HepG2 (cell line): ENCODE results near the gene MICB. TPM values are rescaled to one million over a fixed set of nuclear protein-coding genes. Genes with fewer than 3 reads are reported as not detected.
A peak's percentile ranks its signal among the peaks of the same experiment; 100 is the strongest.

Experiments used
- CC2D1A ChIP-seq: sonication (generic); formaldehyde crosslinking; IDR thresholded peaks from 2 replicates; pipeline ENCODE4 v1.8.1; 2023; ENCODE audit warnings: mild to moderate bottlenecking, missing genetic modification reagents
- ELF3 ChIP-seq: IDR thresholded peaks from 2 replicates; pipeline ENCODE4 v1.6.1; 2016; ENCODE audit warnings: missing genetic modification reagents, missing compliant biosample characterization
- GATAD1 ChIP-seq: IDR thresholded peaks from 2 replicates; pipeline ENCODE4 v1.6.1; 2016; ENCODE audit warnings: missing genetic modification reagents, missing compliant biosample characterization
- HDAC6 ChIP-seq: fragments of 200-600 bp; sonication (generic); IDR thresholded peaks from 2 replicates; pipeline ENCODE4 v1.7.0; 2017; ENCODE audit warnings: mild to moderate bottlenecking, antibody characterized with exemption, low read length, low read depth
- HMGXB4 ChIP-seq, 2 experiments: sonication (generic) in 1 of 2; formaldehyde crosslinking in 1 of 2; IDR thresholded peaks; 2 replicates each; pipeline versions ENCODE4 v1.4.0 to v1.6.1; 2018 to 2020; ENCODE audit warnings: missing genetic modification reagents in 2 of 2, borderline replicate concordance in 1 of 2, low read depth in 1 of 2, mild to moderate bottlenecking in 1 of 2, missing biosample characterization in 1 of 2
- HOXA3 ChIP-seq: sonication (generic); formaldehyde crosslinking; IDR thresholded peaks from 2 replicates; pipeline ENCODE4 v1.5.0; 2020; ENCODE audit warnings: missing genetic modification reagents
- JUND ChIP-seq: sonication (generic); formaldehyde crosslinking; IDR thresholded peaks from 2 replicates; pipeline ENCODE4 v1.8.0; 2022; ENCODE audit warnings: mild to moderate bottlenecking, missing genetic modification reagents
- KDM5B ChIP-seq: sonication (generic); formaldehyde crosslinking; IDR thresholded peaks from 2 replicates; pipeline ENCODE4 v1.4.0; 2020; ENCODE audit warnings: missing genetic modification reagents, mild to moderate bottlenecking, borderline replicate concordance
- NR2F6 ChIP-seq, 2 experiments: IDR thresholded peaks; 2 replicates each; pipeline ENCODE4 v1.6.1; 2016; ENCODE audit warnings: antibody characterized with exemption in 1 of 2, mild to moderate bottlenecking in 1 of 2
- PHF5A ChIP-seq: IDR thresholded peaks from one replicate; pipeline ENCODE4 v1.6.1; 2018; ENCODE audit warnings: low read depth, missing genetic modification reagents; ENCODE audit not compliant: unreplicated experiment
- PITX1 ChIP-seq: sonication (generic); formaldehyde crosslinking; IDR thresholded peaks from 2 replicates; pipeline ENCODE4 v1.5.1; 2020; ENCODE audit warnings: mild to moderate bottlenecking, missing genetic modification reagents
- RFX5 ChIP-seq: IDR thresholded peaks from 2 replicates; pipeline ENCODE4 v1.6.1; 2011; ENCODE audit warnings: low read depth, low read length, improper control_type of control experiment
- SALL2 ChIP-seq: sonication (generic); formaldehyde crosslinking; IDR thresholded peaks from 2 replicates; pipeline ENCODE4 v1.8.1; 2023; ENCODE audit warnings: mild to moderate bottlenecking, missing genetic modification reagents, inconsistent platforms
- SMC3 ChIP-seq: IDR thresholded peaks from 2 replicates; pipeline ENCODE4 v1.6.1; 2011; ENCODE audit warnings: low read length, improper control_type of control experiment
- SMYD3 ChIP-seq: sonication (generic); formaldehyde crosslinking; IDR thresholded peaks from 2 replicates; pipeline ENCODE4 v1.8.1; 2023; ENCODE audit warnings: mild to moderate bottlenecking, missing genetic modification reagents
- SRY ChIP-seq: sonication (generic); formaldehyde crosslinking; IDR thresholded peaks from 2 replicates; pipeline ENCODE4 v1.8.0; 2022; ENCODE audit warnings: mild to moderate bottlenecking, missing genetic modification reagents
- ZNF337 ChIP-seq: sonication (generic); formaldehyde crosslinking; IDR thresholded peaks from 2 replicates; pipeline ENCODE4 v1.5.1; 2020; ENCODE audit warnings: missing genetic modification reagents, low read depth, mild to moderate bottlenecking, borderline replicate concordance
- ZSCAN12 ChIP-seq: sonication (generic); formaldehyde crosslinking; IDR thresholded peaks from 2 replicates; pipeline ENCODE4 v1.9.0; 2021; ENCODE audit warnings: mild to moderate bottlenecking, missing genetic modification reagents
- polyA plus RNA-seq, 8 experiments: library from polyadenylated mRNA; depleted of rRNA in 3 of 8; stranded (reverse) in 7 of 8; unstranded in 1 of 8; fragments of >200 nt; fragmentation: Illumina TruSeq in 4 of 8; extraction: Trizol in 4 of 8; gene quantifications; 2 replicates each; pipeline versions ENCODE4 v1.2.1 to v1.2.3, GENCODE V29; 2011 to 2016; ENCODE audit warnings: low read depth in 4 of 8, missing spikeins in 1 of 8, mixed read lengths in 1 of 8; ENCODE audit not compliant: insufficient read depth in 1 of 8
- total RNA-seq, 5 experiments: library from RNA; depleted of rRNA; stranded (reverse); fragments of >200 nt; fragmentation: Illumina TruSeq; extraction: Trizol; gene quantifications; 2 replicates each; pipeline ENCODE4 v1.2.3, GENCODE V29; 2016; ENCODE audit warnings: low read depth in 1 of 5
- TF ChIP-seq, protein P1 (sequence below): sonication (generic); formaldehyde crosslinking; IDR thresholded peaks from 2 replicates; pipeline ENCODE4 v1.4.0; 2020; ENCODE audit warnings: missing genetic modification reagents
- TF ChIP-seq, protein P2 (sequence below): IDR thresholded peaks from 2 replicates; pipeline ENCODE4 v1.6.1; 2016; ENCODE audit warnings: low read depth, missing genetic modification reagents, missing compliant biosample characterization

The MICB gene
- total and polyA plus RNA-seq, 2 of the 13 experiments (the other 11 are each of a cell fraction or from before 2014, with no cell fraction given), result 12.5 to 12.8 TPM

- TF ChIP-seq, protein P1, sequence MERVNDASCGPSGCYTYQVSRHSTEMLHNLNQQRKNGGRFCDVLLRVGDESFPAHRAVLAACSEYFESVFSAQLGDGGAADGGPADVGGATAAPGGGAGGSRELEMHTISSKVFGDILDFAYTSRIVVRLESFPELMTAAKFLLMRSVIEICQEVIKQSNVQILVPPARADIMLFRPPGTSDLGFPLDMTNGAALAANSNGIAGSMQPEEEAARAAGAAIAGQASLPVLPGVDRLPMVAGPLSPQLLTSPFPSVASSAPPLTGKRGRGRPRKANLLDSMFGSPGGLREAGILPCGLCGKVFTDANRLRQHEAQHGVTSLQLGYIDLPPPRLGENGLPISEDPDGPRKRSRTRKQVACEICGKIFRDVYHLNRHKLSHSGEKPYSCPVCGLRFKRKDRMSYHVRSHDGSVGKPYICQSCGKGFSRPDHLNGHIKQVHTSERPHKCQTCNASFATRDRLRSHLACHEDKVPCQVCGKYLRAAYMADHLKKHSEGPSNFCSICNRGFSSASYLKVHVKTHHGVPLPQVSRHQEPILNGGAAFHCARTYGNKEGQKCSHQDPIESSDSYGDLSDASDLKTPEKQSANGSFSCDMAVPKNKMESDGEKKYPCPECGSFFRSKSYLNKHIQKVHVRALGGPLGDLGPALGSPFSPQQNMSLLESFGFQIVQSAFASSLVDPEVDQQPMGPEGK, result peak; percentile 53; the same call in 1 of the 2 replicates
- no peak for TF ChIP-seq KDM5B
- TF ChIP-seq ZSCAN12 (CRISPR knock-in tag), result no peak
- no peak for TF ChIP-seq HDAC6
- TF ChIP-seq, protein P2, sequence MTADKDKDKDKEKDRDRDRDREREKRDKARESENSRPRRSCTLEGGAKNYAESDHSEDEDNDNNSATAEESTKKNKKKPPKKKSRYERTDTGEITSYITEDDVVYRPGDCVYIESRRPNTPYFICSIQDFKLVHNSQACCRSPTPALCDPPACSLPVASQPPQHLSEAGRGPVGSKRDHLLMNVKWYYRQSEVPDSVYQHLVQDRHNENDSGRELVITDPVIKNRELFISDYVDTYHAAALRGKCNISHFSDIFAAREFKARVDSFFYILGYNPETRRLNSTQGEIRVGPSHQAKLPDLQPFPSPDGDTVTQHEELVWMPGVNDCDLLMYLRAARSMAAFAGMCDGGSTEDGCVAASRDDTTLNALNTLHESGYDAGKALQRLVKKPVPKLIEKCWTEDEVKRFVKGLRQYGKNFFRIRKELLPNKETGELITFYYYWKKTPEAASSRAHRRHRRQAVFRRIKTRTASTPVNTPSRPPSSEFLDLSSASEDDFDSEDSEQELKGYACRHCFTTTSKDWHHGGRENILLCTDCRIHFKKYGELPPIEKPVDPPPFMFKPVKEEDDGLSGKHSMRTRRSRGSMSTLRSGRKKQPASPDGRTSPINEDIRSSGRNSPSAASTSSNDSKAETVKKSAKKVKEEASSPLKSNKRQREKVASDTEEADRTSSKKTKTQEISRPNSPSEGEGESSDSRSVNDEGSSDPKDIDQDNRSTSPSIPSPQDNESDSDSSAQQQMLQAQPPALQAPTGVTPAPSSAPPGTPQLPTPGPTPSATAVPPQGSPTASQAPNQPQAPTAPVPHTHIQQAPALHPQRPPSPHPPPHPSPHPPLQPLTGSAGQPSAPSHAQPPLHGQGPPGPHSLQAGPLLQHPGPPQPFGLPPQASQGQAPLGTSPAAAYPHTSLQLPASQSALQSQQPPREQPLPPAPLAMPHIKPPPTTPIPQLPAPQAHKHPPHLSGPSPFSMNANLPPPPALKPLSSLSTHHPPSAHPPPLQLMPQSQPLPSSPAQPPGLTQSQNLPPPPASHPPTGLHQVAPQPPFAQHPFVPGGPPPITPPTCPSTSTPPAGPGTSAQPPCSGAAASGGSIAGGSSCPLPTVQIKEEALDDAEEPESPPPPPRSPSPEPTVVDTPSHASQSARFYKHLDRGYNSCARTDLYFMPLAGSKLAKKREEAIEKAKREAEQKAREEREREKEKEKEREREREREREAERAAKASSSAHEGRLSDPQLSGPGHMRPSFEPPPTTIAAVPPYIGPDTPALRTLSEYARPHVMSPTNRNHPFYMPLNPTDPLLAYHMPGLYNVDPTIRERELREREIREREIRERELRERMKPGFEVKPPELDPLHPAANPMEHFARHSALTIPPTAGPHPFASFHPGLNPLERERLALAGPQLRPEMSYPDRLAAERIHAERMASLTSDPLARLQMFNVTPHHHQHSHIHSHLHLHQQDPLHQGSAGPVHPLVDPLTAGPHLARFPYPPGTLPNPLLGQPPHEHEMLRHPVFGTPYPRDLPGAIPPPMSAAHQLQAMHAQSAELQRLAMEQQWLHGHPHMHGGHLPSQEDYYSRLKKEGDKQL (CRISPR knock-in tag), result no peak
- peak; percentile 51 for TF ChIP-seq PHF5A (CRISPR knock-in tag)
- peak; percentile 50; the same call in 1 of the 2 replicates for TF ChIP-seq PITX1 (CRISPR knock-in tag)
- TF ChIP-seq RFX5, result 0 out of 2 replicates have a peak, but pooled peaks have one; percentile 30
- no peak for TF ChIP-seq JUND (CRISPR knock-in tag)
- peak; percentile 8 for TF ChIP-seq NR2F6 (IDR thresholded peaks at IDR 0.05)
- TF ChIP-seq NR2F6 (CRISPR knock-in tag; IDR thresholded peaks at IDR 0.05), result peak; percentile 65; the same call in 1 of the 2 replicates
- TF ChIP-seq GATAD1 (CRISPR knock-in tag), result peak; percentile 86
- peak; percentile 17; the same call in 1 of the 2 replicates for TF ChIP-seq SALL2 (CRISPR knock-in tag)
- TF ChIP-seq HMGXB4 (CRISPR knock-in tag; IDR thresholded peaks at IDR 0.05; ENCODE audit: borderline replicate concordance in 1 of 2, low read depth in 1 of 2), result peak; percentile 31 to 85
- TF ChIP-seq SMYD3, result no peak
- no peak for TF ChIP-seq ZNF337
- no peak for TF ChIP-seq CC2D1A
- peak; percentile 49; the same call in 1 of the 2 replicates for TF ChIP-seq ELF3 (CRISPR knock-in tag)
- 0 out of 2 replicates have a peak, but pooled peaks have one; percentile 58 for TF ChIP-seq SRY
- peak; percentile 28; the same call in 1 of the 2 replicates for TF ChIP-seq HOXA3
- TF ChIP-seq SMC3, result peak; percentile 91
Measured at GRCh38 chr6:31546339-31546957, 48.5 kb downstream of the MICB start, which contains the start of gene ATP6V1G2 (continued).
